Endothelial cell (in vitro differentiated cells): ENCODE data around the gene TBC1D8. TPM values are rescaled to one million over a fixed set of nuclear protein-coding genes. Genes with fewer than 3 reads are reported as not detected.
"Not testable (repeated sequence)": the region's sequence is repeated elsewhere in the genome, so short reads cannot be mapped to it uniquely, and the experiment has no call there.

Source experiments
- DNase-seq: peaks from one replicate; pipeline ENCODE4 v3.0.0; 2021; ENCODE audit warnings: low spot score
- H3K27ac Mint-ChIP-seq: one replicate; pipeline ENCODE4 v1.8.0; 2021; ENCODE audit warnings: mixed read lengths, inconsistent platforms; ENCODE audit not compliant: unreplicated experiment
- H3K27me3 Mint-ChIP-seq: one replicate; pipeline ENCODE4 v1.8.0; 2021; ENCODE audit warnings: mild to moderate bottlenecking, moderate library complexity, mixed read lengths, inconsistent platforms; ENCODE audit not compliant: unreplicated experiment
- H3K36me3 Mint-ChIP-seq: one replicate; pipeline ENCODE4 v1.8.0; 2021; ENCODE audit warnings: mild to moderate bottlenecking, low read depth, mixed read lengths, inconsistent platforms; ENCODE audit not compliant: unreplicated experiment
- H3K4me1 Mint-ChIP-seq: one replicate; pipeline ENCODE4 v1.8.0; 2021; ENCODE audit warnings: mild to moderate bottlenecking, mixed read lengths, inconsistent platforms; ENCODE audit not compliant: unreplicated experiment
- H3K4me3 Mint-ChIP-seq: one replicate; pipeline ENCODE4 v1.8.0; 2021; ENCODE audit warnings: mild to moderate bottlenecking, mixed read lengths, inconsistent platforms; ENCODE audit not compliant: unreplicated experiment
- H3K9me3 Mint-ChIP-seq: one replicate; pipeline ENCODE4 v1.8.0; 2021; ENCODE audit warnings: mixed read lengths, inconsistent platforms; ENCODE audit not compliant: unreplicated experiment
- CTCF ChIP-seq: fragments of 200-600 bp; sonication (generic); IDR thresholded peaks from one replicate; pipeline ENCODE4 v1.5.0; 2021; ENCODE audit warnings: antibody characterized with exemption; ENCODE audit not compliant: unreplicated experiment
- total RNA-seq: library from RNA; stranded (reverse); fragmentation: NEBNext Ultra II Directional; extraction: Animal tissue kit (Norgen Biotek cat#: 25700); gene quantifications from one replicate; pipeline ENCODE4 v1.2.1, GENCODE V29; 2021; ENCODE audit not compliant: unreplicated experiment

TBC1D8 gene
- total RNA-seq, 1 donor from 2014 or later = 27.5 TPM

GRCh38 chr2:101058386-101058785 is 92.8 kb downstream of the TBC1D8 start:
- Mint-ChIP-seq H3K27me3 (peaks cover 2% of the 10 kb centered on the region), H3K36me3 (peaks cover 19% of the 10 kb centered on the region), H3K4me1 (peaks cover 9% of the 10 kb centered on the region), H3K9me3 (no peaks in the 10 kb centered on the region), H3K27ac (no peak overlapping the region), H3K4me3 (no peak overlapping the region)
- DNase-seq = no peak
- TF ChIP-seq CTCF = no peak

- no peak overlapping the region for H3K4me3 Mint-ChIP-seq
- peaks cover 7% of the 10 kb centered on the region for H3K4me1 Mint-ChIP-seq
- H3K27me3 Mint-ChIP-seq = peaks cover 2% of the 10 kb centered on the region
- DNase-seq = no peak
- H3K27ac Mint-ChIP-seq = no peak overlapping the region
- no peaks in the 10 kb centered on the region for H3K9me3 Mint-ChIP-seq
- peaks cover 19% of the 10 kb centered on the region for H3K36me3 Mint-ChIP-seq
- TF ChIP-seq CTCF = no peak
Measured at GRCh38 chr2:101057051-101057933, 93.9 kb downstream of the TBC1D8 start.

GRCh38 chr2:101053117-101053516 is 98.1 kb downstream of the TBC1D8 start:
- no peak for DNase-seq
- Mint-ChIP-seq H3K4me1 (no peaks in the 10 kb centered on the region), H3K27ac (no peak overlapping the region), H3K9me3 (no peaks in the 10 kb centered on the region), H3K27me3 (no peaks in the 10 kb centered on the region), H3K36me3 (peaks cover 34% of the 10 kb centered on the region), H3K4me3 (no peak overlapping the region)
- TF ChIP-seq CTCF = no peak

GRCh38 chr2:101052147-101052546 is 99.0 kb downstream of the TBC1D8 start:
- Mint-ChIP-seq H3K4me3 (no peak overlapping the region), H3K9me3 (no peaks in the 10 kb centered on the region), H3K27ac (no peak overlapping the region), H3K27me3 (no peaks in the 10 kb centered on the region), H3K36me3 (peaks cover 25% of the 10 kb centered on the region), H3K4me1 (no peaks in the 10 kb centered on the region)
- no peak for TF ChIP-seq CTCF
- no peak for DNase-seq

GRCh38 chr2:101050886-101051285 is 100.3 kb downstream of the TBC1D8 start:
- peaks cover 23% of the 10 kb centered on the region for H3K36me3 Mint-ChIP-seq

More at GRCh38 chr2:101050886-101051285, 100.3 kb downstream of the TBC1D8 start:
- DNase-seq, H3K4me3 Mint-ChIP-seq, H3K9me3 Mint-ChIP-seq, H3K27me3 Mint-ChIP-seq, H3K27ac Mint-ChIP-seq, H3K4me1 Mint-ChIP-seq: not testable (repeated sequence)
